HUES48 (cell line): ENCODE measurements around the gene HKDC1.
"Not testable (repeated sequence)": the region's sequence is repeated elsewhere in the genome, so short reads cannot be mapped to it uniquely, and the experiment has no call there.

ENCODE experiments used
- H3K27ac ChIP-seq: one replicate; pipeline ENCODE4 v1.7.0; 2013; ENCODE audit warnings: low read depth, low read length, inconsistent platforms
- H3K27me3 ChIP-seq: 2 replicates; pipeline ENCODE4 v1.6.1; 2013; ENCODE audit warnings: mild to moderate bottlenecking, low read length; ENCODE audit not compliant: control insufficient read depth, insufficient read depth
- H3K36me3 ChIP-seq: 2 replicates; pipeline ENCODE4 v1.6.1; 2013; ENCODE audit warnings: low read length; ENCODE audit not compliant: control insufficient read depth, insufficient read depth
- H3K4me1 ChIP-seq: 2 replicates; pipeline ENCODE4 v1.6.1; 2013; ENCODE audit warnings: mild to moderate bottlenecking, low read length; ENCODE audit not compliant: control insufficient read depth, insufficient read depth
- H3K4me3 ChIP-seq: 2 replicates; pipeline ENCODE4 v1.5.1; 2013; ENCODE audit warnings: mild to moderate bottlenecking, low read depth, low read length
- H3K9ac ChIP-seq: 2 replicates; pipeline ENCODE4 v1.6.1; 2013; ENCODE audit warnings: mild to moderate bottlenecking, low read depth, low read length, moderate library complexity
- H3K9me3 ChIP-seq: 2 replicates; pipeline ENCODE4 v1.6.1; 2013; ENCODE audit warnings: low read length; ENCODE audit not compliant: control insufficient read depth, insufficient read depth

Gene HKDC1

DNA sequence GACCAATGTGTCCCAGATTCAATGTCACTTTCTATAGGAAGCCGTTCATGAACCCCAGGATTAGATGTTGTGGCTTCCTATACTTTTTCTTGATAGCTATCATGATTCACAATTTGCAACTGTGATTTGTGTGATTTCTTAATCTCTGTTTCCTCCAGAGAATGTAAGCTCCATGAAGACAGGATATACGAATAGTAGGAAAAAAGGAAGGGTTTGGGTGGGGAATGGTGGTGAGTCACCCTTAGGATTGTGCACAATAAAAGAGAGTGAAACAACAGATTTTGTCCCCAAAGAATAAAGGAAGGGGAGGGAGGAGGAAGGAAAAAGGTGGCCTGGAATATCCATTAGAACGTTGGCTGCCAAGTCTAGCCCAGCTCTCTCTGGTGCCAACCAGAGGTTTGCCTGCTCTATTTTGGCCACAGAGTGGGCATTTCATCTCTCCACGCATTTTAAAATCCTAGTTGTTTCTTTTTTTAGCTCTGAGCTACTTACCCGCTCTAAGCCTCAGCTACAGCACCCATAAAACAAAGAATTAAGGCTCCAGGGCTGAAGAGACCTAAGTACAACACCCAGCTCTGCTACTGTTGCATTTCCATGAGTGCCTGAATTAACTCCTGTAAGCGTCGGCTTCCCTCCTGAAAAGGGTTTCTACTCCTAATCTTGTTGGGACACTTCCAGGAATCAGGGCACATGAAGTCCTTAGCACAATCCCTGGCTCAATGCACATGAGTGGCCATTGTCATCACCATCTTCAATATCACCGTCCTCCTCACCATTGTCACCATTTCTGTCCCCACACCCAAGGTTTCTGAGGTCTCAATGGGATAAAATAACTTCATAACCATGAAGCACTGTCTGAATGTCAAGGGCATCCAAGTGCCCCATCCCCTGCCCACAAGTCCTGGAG, 61.6 kb downstream of the HKDC1 start:
- Histone ChIP-seq H3K4me1 (peaks cover 12% of the 10 kb centered on the region), H3K36me3 (no peaks in the 10 kb centered on the region), H3K9me3 (no peaks in the 10 kb centered on the region), H3K27me3 (no peaks in the 10 kb centered on the region), H3K9ac (no peak overlapping the region), H3K4me3 (no peak overlapping the region), H3K27ac (no peak overlapping the region)

DNA sequence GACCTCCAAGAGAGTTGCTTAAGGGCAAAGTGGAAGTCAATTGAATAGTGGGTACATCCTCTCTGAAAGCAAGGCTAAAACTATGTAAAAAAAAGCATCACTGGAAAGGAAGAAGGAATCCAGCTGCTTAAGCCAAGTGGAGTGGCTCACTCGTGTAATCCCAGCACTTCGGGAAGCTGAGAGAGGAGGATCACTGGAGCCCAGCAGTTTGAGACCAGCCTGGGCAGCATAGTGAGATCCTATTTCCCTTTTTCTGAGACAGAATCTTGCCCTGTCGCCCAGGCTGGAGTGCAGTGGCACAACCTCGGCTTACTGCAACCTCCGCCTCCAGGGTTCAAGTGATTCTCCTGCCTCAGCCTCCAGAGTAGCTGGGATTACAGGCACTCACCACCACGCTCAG, 64.3 kb downstream of the HKDC1 start:
- H3K9ac ChIP-seq, H3K27me3 ChIP-seq, H3K27ac ChIP-seq, H3K4me1 ChIP-seq, H3K36me3 ChIP-seq, H3K9me3 ChIP-seq, H3K4me3 ChIP-seq: not testable (repeated sequence)

DNA sequence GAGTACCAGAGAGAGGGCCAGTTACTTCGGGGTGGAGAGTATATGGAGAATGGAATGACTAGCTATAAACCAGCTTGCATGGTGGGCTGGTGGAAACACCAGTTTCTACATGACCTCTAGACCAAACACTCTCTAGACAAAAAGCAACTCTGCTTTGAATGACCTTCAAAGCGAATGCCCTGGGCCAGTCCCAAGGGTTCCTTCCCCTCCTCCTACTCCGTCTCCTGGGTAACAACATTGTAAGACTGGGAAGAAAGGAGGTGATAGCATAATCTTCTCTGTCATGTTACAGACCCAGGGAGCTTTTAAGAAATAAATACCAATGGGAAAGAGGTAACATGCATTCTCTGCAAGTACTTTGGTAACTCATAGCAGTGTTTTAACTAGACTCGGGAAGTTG, 65.6 kb downstream of the HKDC1 start:
- no peak overlapping the region for H3K4me3 ChIP-seq
- H3K36me3 ChIP-seq, result no peaks in the 10 kb centered on the region
- H3K27me3 ChIP-seq, result no peaks in the 10 kb centered on the region
- H3K9ac ChIP-seq, result no peak overlapping the region
- no peak overlapping the region for H3K27ac ChIP-seq
- no peaks in the 10 kb centered on the region for H3K9me3 ChIP-seq
- peaks cover 4% of the 10 kb centered on the region; the same call in 1 of the 2 replicates for H3K4me1 ChIP-seq

DNA sequence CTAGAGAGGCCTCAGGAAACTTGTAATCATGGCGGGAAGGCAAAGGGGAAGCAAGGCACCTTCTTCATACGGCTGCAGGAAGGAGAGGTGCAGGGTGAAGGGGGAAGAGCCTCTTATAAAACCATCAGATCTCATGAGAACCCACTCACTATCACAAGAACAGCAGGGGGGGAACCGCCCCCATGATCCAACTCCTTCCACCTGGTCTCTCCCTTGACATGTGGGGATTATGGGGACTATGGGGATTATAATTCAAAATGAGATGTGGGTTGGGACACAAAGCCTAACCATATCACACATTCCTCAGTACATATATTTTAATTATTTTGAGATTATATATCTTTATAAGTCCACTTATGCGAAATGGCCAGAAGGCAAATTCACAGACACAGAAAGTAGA, 67.0 kb downstream of the HKDC1 start:
- no peak overlapping the region for H3K9ac ChIP-seq
- H3K4me1 ChIP-seq, result peaks cover 4% of the 10 kb centered on the region; the same call in 1 of the 2 replicates
- no peak overlapping the region for H3K27ac ChIP-seq
- no peaks in the 10 kb centered on the region for H3K9me3 ChIP-seq
- H3K27me3 ChIP-seq, result no peaks in the 10 kb centered on the region
- H3K36me3 ChIP-seq, result no peaks in the 10 kb centered on the region
- H3K4me3 ChIP-seq, result no peak overlapping the region

DNA sequence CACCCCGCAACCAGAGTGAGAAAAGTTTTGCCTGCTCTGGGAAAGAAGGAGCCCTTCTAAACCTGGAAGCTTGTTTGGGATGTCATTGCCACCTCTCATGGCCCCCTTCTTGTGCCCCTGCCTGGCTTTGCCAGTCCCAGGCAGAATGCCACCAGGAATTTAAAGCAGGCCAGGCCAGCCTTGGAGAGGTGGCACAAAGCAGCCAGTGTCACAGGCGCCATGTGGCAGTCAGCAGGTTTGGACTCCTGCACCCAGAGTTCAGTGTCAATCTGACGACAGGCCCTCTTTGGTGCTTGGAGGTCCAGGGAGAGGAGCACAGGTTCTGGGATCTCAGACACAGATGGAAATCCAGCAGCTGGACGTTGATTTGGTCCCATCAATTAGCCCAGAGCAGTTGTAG, 70.9 kb downstream of the HKDC1 start:
- Histone ChIP-seq H3K9ac (no peak overlapping the region), H3K36me3 (no peaks in the 10 kb centered on the region), H3K9me3 (no peaks in the 10 kb centered on the region)

DNA sequence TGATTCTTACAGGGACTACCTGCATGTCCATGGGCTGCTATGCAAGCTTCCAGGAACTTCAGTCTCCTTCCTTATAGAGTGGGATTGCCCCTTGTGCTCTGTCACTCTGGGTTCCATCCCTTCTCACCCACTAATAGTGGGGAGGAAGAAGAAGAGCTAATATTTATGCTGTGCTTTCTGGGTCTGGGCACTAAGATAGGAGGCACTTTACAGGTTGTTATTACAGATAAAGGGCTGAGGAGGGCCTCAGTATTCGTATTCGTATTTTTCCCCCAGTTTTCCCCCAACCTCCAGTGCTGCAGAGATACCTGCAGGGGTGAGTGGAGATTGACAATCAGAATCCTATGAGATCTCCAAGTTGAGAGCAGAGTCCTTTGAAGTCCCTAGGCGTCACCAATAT, 72.3 kb downstream of the HKDC1 start:
- no peaks in the 10 kb centered on the region for H3K9me3 ChIP-seq
- H3K27me3 ChIP-seq, result no peaks in the 10 kb centered on the region
- H3K36me3 ChIP-seq, result no peaks in the 10 kb centered on the region
- no peak overlapping the region for H3K4me3 ChIP-seq
- H3K9ac ChIP-seq, result no peak overlapping the region
- H3K4me1 ChIP-seq, result peaks cover 4% of the 10 kb centered on the region; the same call in 1 of the 2 replicates
- no peak overlapping the region for H3K27ac ChIP-seq

More for the DNA sequence above, 70.9 kb downstream of the HKDC1 start:
- Histone ChIP-seq H3K27me3 (no peaks in the 10 kb centered on the region), H3K27ac (no peak overlapping the region), H3K4me3 (no peak overlapping the region), H3K4me1 (peaks cover 4% of the 10 kb centered on the region; the same call in 1 of the 2 replicates)

DNA sequence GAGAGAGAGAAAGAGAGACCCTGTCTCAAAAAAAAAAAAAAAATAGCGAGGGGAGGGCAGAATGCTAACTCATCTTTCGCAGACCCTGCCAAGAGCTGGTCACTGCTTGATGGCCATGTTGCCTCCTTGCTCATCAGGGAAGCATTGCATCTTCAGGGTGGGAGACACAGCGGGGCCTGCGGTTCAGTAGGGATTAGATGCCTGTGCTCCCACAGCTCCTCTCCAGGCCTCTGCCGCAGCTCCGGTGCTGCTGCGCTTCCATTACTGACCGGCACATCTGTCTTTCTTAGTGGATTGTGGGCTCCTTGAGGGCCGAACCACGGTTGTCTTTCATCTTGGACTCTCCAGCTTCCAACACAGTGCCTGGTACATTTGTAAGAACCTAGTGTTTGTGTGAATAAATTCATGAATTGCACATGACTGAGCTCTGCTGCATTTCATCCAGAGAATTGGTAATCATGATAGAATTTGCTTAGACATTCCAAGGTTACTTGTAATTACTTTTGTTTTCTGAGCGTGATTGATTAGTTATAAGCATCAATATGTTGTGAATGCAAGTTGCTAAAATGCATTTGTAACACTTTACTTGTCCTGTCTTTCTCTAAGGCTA, 75.0 kb downstream of the HKDC1 start:
- H3K4me3 ChIP-seq, result no peak overlapping the region
- H3K27me3 ChIP-seq, result no peaks in the 10 kb centered on the region
- H3K36me3 ChIP-seq, result no peaks in the 10 kb centered on the region
- H3K4me1 ChIP-seq, result peaks cover 4% of the 10 kb centered on the region; the same call in 1 of the 2 replicates
- no peak overlapping the region for H3K27ac ChIP-seq
- H3K9me3 ChIP-seq, result no peaks in the 10 kb centered on the region
- no peak overlapping the region for H3K9ac ChIP-seq

DNA sequence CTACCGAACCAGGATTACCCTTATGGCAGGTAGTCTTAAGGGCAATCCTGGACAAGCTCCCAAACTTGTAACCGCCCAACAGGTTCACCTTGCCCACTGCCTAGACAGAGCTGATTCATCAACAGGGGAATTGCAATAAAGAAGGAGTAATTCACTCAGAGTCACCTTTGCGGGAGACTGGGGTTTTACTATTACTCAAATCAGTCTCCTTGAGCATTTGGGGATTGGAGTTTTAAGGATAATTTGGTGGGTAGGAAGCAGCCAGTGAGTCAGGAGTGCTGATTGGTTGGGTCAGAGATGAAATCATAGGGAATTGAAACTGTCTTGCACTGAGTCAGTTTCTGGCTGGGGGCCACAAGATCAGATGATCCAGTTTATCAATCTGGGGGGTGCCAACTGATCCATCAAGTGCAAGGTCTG, 83.5 kb downstream of the HKDC1 start:
- Histone ChIP-seq H3K4me1 (no peaks in the 10 kb centered on the region), H3K27me3 (no peaks in the 10 kb centered on the region), H3K9me3 (no peaks in the 10 kb centered on the region), H3K27ac (no peak overlapping the region), H3K4me3 (no peak overlapping the region), H3K36me3 (no peaks in the 10 kb centered on the region), H3K9ac (no peak overlapping the region)

DNA sequence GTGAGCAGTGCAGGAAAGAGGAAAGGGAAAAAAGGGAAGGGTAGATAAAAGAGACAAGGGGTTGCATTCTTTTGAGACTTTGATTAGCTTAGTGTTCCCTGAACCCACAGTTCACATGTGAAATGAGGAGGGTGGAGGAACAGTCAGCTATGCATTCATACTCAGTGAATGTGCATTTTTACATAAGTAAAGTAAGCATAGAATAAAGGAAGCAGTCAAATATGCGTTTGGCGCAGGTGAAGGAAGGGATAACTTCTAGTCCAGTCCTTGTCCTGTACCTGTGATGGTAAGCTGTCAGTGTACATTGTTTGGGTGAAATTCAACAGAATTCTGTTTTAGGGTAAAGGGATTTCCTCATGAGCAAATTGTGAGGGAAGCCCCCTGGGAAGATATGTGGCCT, 86.3 kb downstream of the HKDC1 start:
- Histone ChIP-seq H3K27me3 (no peaks in the 10 kb centered on the region), H3K27ac (no peak overlapping the region), H3K4me3 (no peak overlapping the region), H3K9ac (no peak overlapping the region), H3K9me3 (no peaks in the 10 kb centered on the region), H3K4me1 (no peaks in the 10 kb centered on the region), H3K36me3 (no peaks in the 10 kb centered on the region)

DNA sequence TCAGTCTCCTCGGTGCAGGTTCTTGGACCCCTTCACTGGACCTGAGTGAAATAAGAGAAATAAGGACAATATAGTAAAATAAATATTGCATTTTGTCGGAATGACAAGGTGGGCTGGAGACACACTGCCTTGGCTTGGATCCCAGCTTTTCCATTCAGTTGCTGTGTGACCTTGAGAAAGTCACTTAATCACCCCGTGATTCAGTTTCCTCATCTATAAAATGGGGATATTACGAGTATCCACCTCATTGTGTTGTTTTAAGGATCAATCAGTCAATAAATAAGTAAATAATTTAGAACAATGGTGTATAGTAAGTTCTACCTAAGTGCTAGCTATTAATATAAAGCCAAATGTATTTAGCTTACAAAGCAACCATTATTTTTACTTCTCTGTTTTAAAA, 87.3 kb downstream of the HKDC1 start:
- Histone ChIP-seq H3K9ac (no peak overlapping the region), H3K9me3 (no peaks in the 10 kb centered on the region), H3K4me3 (no peak overlapping the region), H3K27me3 (no peaks in the 10 kb centered on the region), H3K4me1 (peaks cover 2% of the 10 kb centered on the region; the same call in 1 of the 2 replicates), H3K27ac (no peak overlapping the region), H3K36me3 (no peaks in the 10 kb centered on the region)

DNA sequence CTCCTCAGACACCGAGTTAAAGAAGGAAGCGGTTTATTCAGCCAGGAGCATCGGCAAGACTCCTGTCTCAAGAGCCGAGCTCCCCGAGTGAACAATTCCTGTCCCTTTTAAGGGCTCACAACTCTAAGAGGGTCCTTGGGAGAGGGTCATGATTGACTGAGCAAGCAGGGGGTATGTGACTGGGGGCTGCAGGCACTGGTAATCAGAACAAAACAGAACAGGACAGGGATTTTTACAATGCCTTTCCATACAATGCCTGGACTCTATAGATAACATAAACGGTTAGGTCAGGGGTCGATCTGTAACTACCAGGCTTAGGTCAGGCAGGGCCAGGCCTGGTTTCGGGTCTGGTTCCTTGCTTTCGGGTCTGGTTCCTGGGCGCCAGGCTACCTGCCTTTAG, 88.2 kb downstream of the HKDC1 start:
- not testable (repeated sequence) for H3K4me1 ChIP-seq, H3K9me3 ChIP-seq, H3K27me3 ChIP-seq, H3K27ac ChIP-seq, H3K4me3 ChIP-seq, H3K36me3 ChIP-seq, H3K9ac ChIP-seq
